Adrenal gland (tissue), 12 donors: ENCODE data around the gene PEAR1. TPM values are rescaled to one million over a fixed set of nuclear protein-coding genes. Genes with fewer than 3 reads are reported as not detected.

Experiments used
- DNase-seq, 7 donors: peaks; one replicate each; pipeline ENCODE4 v3.0.0-alpha.2; 2019 to 2020
- H3K27ac ChIP-seq, 5 donors: fragments of 200-600 bp; sonication (generic) in 4 of 5; 1 replicate in 3 of 5; 2 replicates in 2 of 5; pipeline versions ENCODE4 v1.5.1 to v1.8.0; 2016 to 2020; ENCODE audit warnings: mild to moderate bottlenecking in 1 of 5
- H3K27me3 ChIP-seq: fragments of 200-600 bp; 2 replicates; pipeline ENCODE4 v1.8.0; 2021
- H3K36me3 ChIP-seq, 2 donors: fragments of 200-600 bp; replicated peaks in 1 of 2; 1 replicate in 1 of 2; 2 replicates in 1 of 2; pipeline versions ENCODE4 v1.5.1 to v1.8.0; 2018 to 2022
- H3K4me1 ChIP-seq, 2 donors: fragments of 200-600 bp; replicated peaks in 1 of 2; 1 replicate in 1 of 2; 2 replicates in 1 of 2; pipeline versions ENCODE4 v1.5.1 to v1.8.0; 2018 to 2021
- H3K4me3 ChIP-seq, 4 donors: fragments of 200-600 bp; sonication (generic) in 3 of 4; one replicate each; pipeline ENCODE4 v1.5.1; 2016 to 2018
- H3K9me3 ChIP-seq, 3 donors: fragments of 200-600 bp; sonication (generic) in 1 of 3; replicated peaks in 1 of 3; 1 replicate in 2 of 3; 2 replicates in 1 of 3; pipeline versions ENCODE4 v1.5.1 to v1.8.0; 2016 to 2021
- POLR2A ChIP-seq, 2 donors: fragments of 450-650 bp; IDR thresholded peaks; one replicate each; pipeline ENCODE4 v1.6.1; 2017; ENCODE audit warnings: antibody characterized with exemption in 2 of 2, mild to moderate bottlenecking in 2 of 2, moderate library complexity in 1 of 2
- WGBS, 4 donors: extraction: QIAGEN DNeasy Blood & Tissue Kit in 2 of 4; methylation state at CpG; one replicate each; pipeline versions ENCODE4 v1.1.5 to v1.1.7; 2013 to 2017; 5-methylcytosine and 5-hydroxymethylcytosine counted together
- intact Hi-C, 2 donors: fragments of 100-400 bp; cut with DNase I; formaldehyde crosslinking; loops; one replicate each; pipeline versions ENCODE4 v1.14.1 to v1.15.0; 2022 to 2023
- polyA plus RNA-seq, 3 donors: library from polyadenylated mRNA; stranded (reverse); fragments of 200-250 nt in 2 of 3; fragments of 350-450 nt in 1 of 3; fragmentation: Illumina TruSeq in 1 of 3; extraction: RNeasy Lipid Tissue Mini Kit (QIAGEN cat#74804) in 1 of 3; gene quantifications; one replicate each; pipeline ENCODE4 v1.2.3, GENCODE V29; 2013 to 2014
- total RNA-seq, 9 donors: library from RNA; depleted of rRNA in 4 of 9; stranded (reverse); fragments of >200 nt in 4 of 9; fragments of 120-200 nt in 1 of 9; fragmentation: NEBNext Ultra II Directional in 1 of 9; extraction: Animal tissue kit (Norgen Biotek cat#: 25700) in 1 of 9; gene quantifications; one replicate each; pipeline versions ENCODE4 v1.1.0 to v1.2.4, GENCODE V29; 2013 to 2023
- TF ChIP-seq, protein P1 (sequence below), 6 experiments: fragments of 450-650 bp in 4 of 6; fragments of 200-600 bp in 2 of 6; sonication (generic) in 1 of 6; IDR thresholded peaks; 1 replicate in 5 of 6; 2 replicates in 1 of 6; pipeline versions ENCODE4 v1.5.1 to v1.8.0; 2016 to 2021; ENCODE audit warnings: antibody characterized with exemption in 6 of 6, mild to moderate bottlenecking in 2 of 6, moderate library complexity in 1 of 6
- donor health status: healthy with polysubstance abuse.
- donor health status: Bipolar disorder and iron deficiency.
- donor health status: DM: yes; HTN: yes; CAD: no.
- donor health status: DM: no; HTN: no; CAD: no.
- donor health status: DM: no; HTN: no; CAD: no.
- donor health status: DM: yes; HTN: yes; CAD: no.

PEAR1 gene
- total and polyA plus RNA-seq, 12 donors, result 4.2 to 31.1 (median 10.4) TPM

DNA sequence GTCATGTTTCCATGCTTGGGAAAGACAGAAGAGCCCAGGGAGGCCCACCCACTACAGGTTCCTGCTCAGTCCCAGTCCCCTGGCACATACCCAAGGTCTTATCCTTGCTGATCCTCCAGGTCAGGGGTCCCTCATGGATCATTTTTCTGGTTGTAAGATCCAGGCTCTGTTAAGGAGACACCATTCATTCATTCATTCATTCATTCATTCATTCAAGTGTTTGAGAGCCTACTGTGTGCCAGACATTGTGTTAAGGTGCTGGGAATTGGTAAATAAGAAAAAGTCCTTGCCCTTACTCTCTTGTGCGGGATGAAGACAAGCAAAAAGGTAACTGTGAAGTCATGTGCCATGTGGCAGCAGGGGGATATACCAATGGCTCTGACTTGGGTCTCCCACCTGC is 50.8 kb downstream of the PEAR1 start:
- Histone ChIP-seq H3K4me1 (no peaks in the 10 kb centered on the region), H3K36me3 (peaks cover 0 to 98% of the 10 kb centered on the region in 2 donors), H3K9me3 (no peaks in the 10 kb centered on the region), H3K27ac (no peak overlapping the region), H3K27me3 (no peaks in the 10 kb centered on the region), H3K4me3 (no peak overlapping the region)
- TF ChIP-seq, protein P1, sequence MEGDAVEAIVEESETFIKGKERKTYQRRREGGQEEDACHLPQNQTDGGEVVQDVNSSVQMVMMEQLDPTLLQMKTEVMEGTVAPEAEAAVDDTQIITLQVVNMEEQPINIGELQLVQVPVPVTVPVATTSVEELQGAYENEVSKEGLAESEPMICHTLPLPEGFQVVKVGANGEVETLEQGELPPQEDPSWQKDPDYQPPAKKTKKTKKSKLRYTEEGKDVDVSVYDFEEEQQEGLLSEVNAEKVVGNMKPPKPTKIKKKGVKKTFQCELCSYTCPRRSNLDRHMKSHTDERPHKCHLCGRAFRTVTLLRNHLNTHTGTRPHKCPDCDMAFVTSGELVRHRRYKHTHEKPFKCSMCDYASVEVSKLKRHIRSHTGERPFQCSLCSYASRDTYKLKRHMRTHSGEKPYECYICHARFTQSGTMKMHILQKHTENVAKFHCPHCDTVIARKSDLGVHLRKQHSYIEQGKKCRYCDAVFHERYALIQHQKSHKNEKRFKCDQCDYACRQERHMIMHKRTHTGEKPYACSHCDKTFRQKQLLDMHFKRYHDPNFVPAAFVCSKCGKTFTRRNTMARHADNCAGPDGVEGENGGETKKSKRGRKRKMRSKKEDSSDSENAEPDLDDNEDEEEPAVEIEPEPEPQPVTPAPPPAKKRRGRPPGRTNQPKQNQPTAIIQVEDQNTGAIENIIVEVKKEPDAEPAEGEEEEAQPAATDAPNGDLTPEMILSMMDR (IDR thresholded peaks at IDR 0.05), result no peak
- TF ChIP-seq POLR2A (IDR thresholded peaks at IDR 0.05), result no peak
- DNase-seq, result peak in 1 of 7 donors; percentile 4
- 92 to 100% (median 99%) methylated on average over 1 of the region's 1 CpG for WGBS, 4 donors
- intact Hi-C loops, result no loop called here

DNA sequence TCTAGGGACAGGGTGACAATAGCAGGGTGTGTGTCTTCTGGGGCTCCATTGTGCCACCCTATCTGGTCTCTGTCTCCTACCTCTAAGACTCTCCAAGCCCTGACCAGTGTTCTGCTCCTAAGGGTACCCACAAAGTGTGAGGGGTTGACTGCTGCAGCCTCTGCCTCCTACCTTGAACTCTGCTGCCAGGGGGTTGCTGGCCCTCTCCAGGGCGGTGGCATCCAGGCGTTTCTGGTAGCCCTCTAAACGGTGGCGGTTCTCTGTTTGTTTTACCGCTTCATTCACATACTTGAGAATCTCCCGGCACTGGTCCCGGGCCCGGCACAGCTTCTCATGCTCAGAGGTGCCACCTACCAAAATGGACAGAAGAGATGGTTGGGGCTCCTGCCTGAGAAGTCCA is 51.3 kb downstream of the PEAR1 start:
- no peak for DNase-seq
- Histone ChIP-seq H3K36me3 (peaks cover 0 to 98% of the 10 kb centered on the region in 2 donors), H3K4me3 (no peak overlapping the region), H3K9me3 (no peaks in the 10 kb centered on the region), H3K4me1 (no peaks in the 10 kb centered on the region), H3K27ac (no peak overlapping the region), H3K27me3 (no peaks in the 10 kb centered on the region)
- no peak for TF ChIP-seq POLR2A (IDR thresholded peaks at IDR 0.05)
- TF ChIP-seq, protein P1 (IDR thresholded peaks at IDR 0.05), result no peak
- WGBS, 4 donors, result 82 to 98% (median 96%) methylated on average over 3 to 8 of the region's 8 CpGs
- intact Hi-C loops, result no loop called here

DNA sequence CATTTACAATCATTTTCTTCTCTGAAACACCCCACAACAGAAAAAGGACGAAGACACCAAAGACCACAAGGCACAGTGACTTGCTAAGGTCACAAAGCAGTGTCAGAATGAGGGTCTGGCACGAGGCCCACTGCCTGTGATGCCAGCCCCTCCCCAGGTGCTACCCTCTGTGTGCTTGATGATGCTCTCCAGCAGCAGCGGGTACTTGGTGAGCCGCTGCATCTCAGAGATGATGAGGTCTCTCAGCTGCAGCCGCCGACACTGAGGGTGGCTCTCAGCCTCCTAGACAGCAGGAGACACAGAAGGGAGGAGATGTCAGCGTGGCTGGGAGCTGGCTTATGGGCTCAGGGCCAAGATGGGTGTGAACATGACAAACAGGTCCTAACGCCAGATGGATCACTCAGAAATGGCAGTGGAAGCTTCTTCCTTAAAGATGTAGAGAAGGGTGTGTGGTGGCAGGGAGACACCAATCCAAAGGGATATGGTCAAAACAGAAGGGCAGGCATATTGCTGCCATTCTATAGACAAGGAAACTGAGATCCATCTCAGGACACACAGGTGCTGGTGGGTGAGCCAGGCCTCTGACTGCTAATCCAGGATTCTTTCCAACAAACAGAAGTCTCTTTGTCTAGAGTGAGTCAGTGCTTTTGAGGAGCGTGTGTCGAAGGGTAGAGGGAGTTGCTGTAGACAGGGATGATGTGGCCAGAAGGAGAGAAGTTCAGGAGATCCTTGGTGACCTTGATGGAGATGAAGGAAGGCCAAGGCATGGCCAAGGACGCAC is 52.6 kb downstream of the PEAR1 start:
- intact Hi-C loops, result no loop called here
- H3K9me3 ChIP-seq, result no peaks in the 10 kb centered on the region
- no peak overlapping the region for H3K27ac ChIP-seq
- no peaks in the 10 kb centered on the region for H3K27me3 ChIP-seq
- 82 to 88% (median 88%) methylated on average over 7 to 11 of the region's 11 CpGs for WGBS, 4 donors
- no peaks in the 10 kb centered on the region for H3K4me1 ChIP-seq
- H3K4me3 ChIP-seq, result no peak overlapping the region
- DNase-seq, result peak in 1 of 7 donors; percentile 45
- H3K36me3 ChIP-seq, result peaks cover 0 to 98% of the 10 kb centered on the region in 2 donors
- no peak for TF ChIP-seq POLR2A (IDR thresholded peaks at IDR 0.05)
- TF ChIP-seq, protein P1 (IDR thresholded peaks at IDR 0.05), result no peak

DNA sequence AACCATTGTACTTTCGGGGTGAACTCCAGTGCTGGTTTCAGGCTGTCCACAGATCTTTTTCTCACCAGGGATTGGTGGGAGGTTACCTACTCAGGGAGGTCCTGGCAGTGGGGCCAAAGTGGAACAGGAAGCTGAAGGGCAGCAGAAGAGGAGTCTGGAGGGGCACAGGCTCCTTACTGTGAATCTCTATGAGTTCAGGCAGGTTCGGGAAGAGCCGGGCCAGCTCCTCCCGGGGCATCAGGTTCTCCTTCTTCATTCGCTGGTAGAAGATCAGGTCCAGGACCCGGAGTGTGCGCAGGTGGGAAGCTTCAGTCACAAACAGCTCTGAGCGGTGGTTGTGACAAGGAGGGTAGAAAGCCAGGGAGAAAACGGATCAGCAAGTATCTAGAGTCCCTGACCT is 53.6 kb downstream of the PEAR1 start:
- Histone ChIP-seq H3K27me3 (no peaks in the 10 kb centered on the region), H3K36me3 (peaks cover 0 to 98% of the 10 kb centered on the region in 2 donors), H3K4me3 (no peak overlapping the region), H3K9me3 (no peaks in the 10 kb centered on the region), H3K27ac (no peak overlapping the region), H3K4me1 (no peaks in the 10 kb centered on the region)
- intact Hi-C loops, result no loop called here
- DNase-seq, result peak in 1 of 7 donors; percentile 31
- TF ChIP-seq POLR2A (IDR thresholded peaks at IDR 0.05), result no peak
- TF ChIP-seq, protein P1 (IDR thresholded peaks at IDR 0.05), result no peak
- 92 to 96% (median 94%) methylated on average over 8 to 9 of the region's 9 CpGs for WGBS, 4 donors
